Ishikawa (cell line): Measurements from ENCODE around the gene SEMA4A.

ENCODE experiments used
- CEBPB ChIP-seq: IDR thresholded peaks from 2 replicates; pipeline ENCODE4 v1.6.1; 2012
- CREB1 ChIP-seq: IDR thresholded peaks from 2 replicates; pipeline ENCODE4 v1.6.1; 2012; ENCODE audit warnings: low read depth
- EGR1 ChIP-seq: IDR thresholded peaks from 2 replicates; pipeline ENCODE4 v1.6.1; 2012
- EP300 ChIP-seq: IDR thresholded peaks from 2 replicates; pipeline ENCODE4 v1.6.1; 2012; ENCODE audit warnings: borderline replicate concordance
- FOXM1 ChIP-seq: IDR thresholded peaks from 2 replicates; pipeline ENCODE4 v1.6.1; 2012; ENCODE audit warnings: low read depth, borderline replicate concordance
- MAX ChIP-seq: IDR thresholded peaks from 2 replicates; pipeline ENCODE4 v1.6.1; 2012
- NFIC ChIP-seq: IDR thresholded peaks from 2 replicates; pipeline ENCODE4 v1.6.1; 2012
- RAD21 ChIP-seq: IDR thresholded peaks from 2 replicates; pipeline ENCODE4 v1.6.1; 2012; ENCODE audit warnings: low read depth
- REST ChIP-seq: IDR thresholded peaks from 2 replicates; pipeline ENCODE4 v1.6.1; 2012; ENCODE audit warnings: low read depth, mild to moderate bottlenecking
- TAF1 ChIP-seq: IDR thresholded peaks from 2 replicates; pipeline ENCODE4 v1.6.1; 2012; ENCODE audit warnings: low read depth, mild to moderate bottlenecking
- TCF12 ChIP-seq: IDR thresholded peaks from 2 replicates; pipeline ENCODE4 v1.6.1; 2012; ENCODE audit warnings: low read depth
- TEAD4 ChIP-seq: IDR thresholded peaks from 2 replicates; pipeline ENCODE4 v1.6.1; 2012
- USF1 ChIP-seq: IDR thresholded peaks from 2 replicates; pipeline ENCODE4 v1.6.1; 2012
- YY1 ChIP-seq: IDR thresholded peaks from 2 replicates; pipeline ENCODE4 v1.6.1; 2012; ENCODE audit warnings: low read depth
- ZBTB7A ChIP-seq: IDR thresholded peaks from 2 replicates; pipeline ENCODE4 v1.6.1; 2012; ENCODE audit warnings: low read depth

Gene SEMA4A

GRCh38 chr1:156144742-156145141 lies 8.6 kb upstream of the SEMA4A start:
- no peak for TF ChIP-seq TAF1
- no peak for TF ChIP-seq EP300
- no peak for TF ChIP-seq TCF12
- TF ChIP-seq EGR1, result no peak
- TF ChIP-seq NFIC, result no peak
- TF ChIP-seq USF1, result no peak
- TF ChIP-seq FOXM1, result no peak
- TF ChIP-seq CEBPB, result no peak
- no peak for TF ChIP-seq REST
- no peak for TF ChIP-seq ZBTB7A
- TF ChIP-seq TEAD4, result no peak
- no peak for TF ChIP-seq YY1
- TF ChIP-seq RAD21, result no peak
- no peak for TF ChIP-seq CREB1
- TF ChIP-seq MAX, result no peak

GRCh38 chr1:156145650-156146019 lies 7.8 kb upstream of the SEMA4A start:
- no peak for TF ChIP-seq CREB1
- TF ChIP-seq TCF12, result no peak; the same call in 1 of the 2 replicates
- no peak for TF ChIP-seq RAD21
- TF ChIP-seq TEAD4, result no peak
- no peak for TF ChIP-seq MAX
- TF ChIP-seq YY1, result no peak
- no peak for TF ChIP-seq ZBTB7A
- no peak for TF ChIP-seq USF1
- no peak for TF ChIP-seq FOXM1
- no peak for TF ChIP-seq REST
- no peak for TF ChIP-seq TAF1

- TF ChIP-seq TEAD4 (peak; percentile 62), ZBTB7A (no peak), NFIC (peak; percentile 80), MAX (peak; percentile 34; the same call in 1 of the 2 replicates), YY1 (no peak; the same call in 1 of the 2 replicates), RAD21 (peak; percentile 83)
These were observed 7.2 kb upstream of the SEMA4A start for GRCh38 chr1:156146020-156146768.

GRCh38 chr1:156146769-156147405 lies 6.5 kb upstream of the SEMA4A start:
- TF ChIP-seq CREB1 (no peak), EGR1 (no peak), USF1 (no peak), RAD21 (no peak), NFIC (no peak)

GRCh38 chr1:156148216-156148615 lies 5.2 kb upstream of the SEMA4A start:
- TF ChIP-seq TCF12, result no peak
- TF ChIP-seq NFIC, result no peak
- no peak for TF ChIP-seq MAX
- TF ChIP-seq TAF1, result no peak
- no peak for TF ChIP-seq CEBPB
- no peak for TF ChIP-seq CREB1
- TF ChIP-seq YY1, result no peak
- no peak for TF ChIP-seq EGR1
- no peak for TF ChIP-seq RAD21
- TF ChIP-seq REST, result no peak
- TF ChIP-seq USF1, result no peak
- no peak for TF ChIP-seq EP300
- TF ChIP-seq TEAD4, result no peak
- no peak for TF ChIP-seq ZBTB7A
- TF ChIP-seq FOXM1, result no peak
